Mammary epithelial cell (primary cell): ENCODE data around the gene GDPGP1.

Source experiments
- EZH2 ChIP-seq: IDR thresholded peaks from 2 replicates; pipeline ENCODE4 v1.6.1; 2012; ENCODE audit warnings: low read length, inconsistent platforms, borderline replicate concordance
- TF ChIP-seq, protein P1 (sequence below), 2 donors: IDR thresholded peaks in 1 of 2; conservative IDR thresholded peaks in 1 of 2; 2 replicates each; pipeline ENCODE4 v1.5.1; 2011 to 2012; ENCODE audit warnings: inconsistent platforms in 2 of 2, low read length in 2 of 2, mild to moderate bottlenecking in 2 of 2, control low read depth in 1 of 2, low read depth in 1 of 2; ENCODE audit not compliant: insufficient read depth in 1 of 2; ENCODE audit errors: extremely low read depth in 1 of 2

DNA sequence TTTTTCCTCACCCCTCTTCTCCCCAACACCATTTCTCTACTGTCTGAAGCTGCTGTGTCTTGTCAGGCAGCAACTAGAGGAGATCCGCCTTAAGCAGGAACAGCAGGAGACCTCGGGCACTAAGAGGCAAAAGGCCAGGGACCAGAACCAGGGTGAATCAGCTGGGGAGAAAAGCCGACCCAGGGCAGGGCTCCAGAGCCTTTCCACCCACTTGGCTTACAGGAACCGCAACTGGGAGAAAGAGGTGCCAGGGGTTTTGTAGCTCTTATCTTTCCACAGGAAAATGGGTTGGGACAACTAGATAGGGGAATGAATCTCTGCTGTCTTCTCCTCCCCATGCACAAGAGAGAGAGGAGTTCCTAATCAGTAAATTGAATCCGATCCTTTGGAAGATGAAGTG lies 28.4 kb downstream of the GDPGP1 start:
- TF ChIP-seq, protein P1, sequence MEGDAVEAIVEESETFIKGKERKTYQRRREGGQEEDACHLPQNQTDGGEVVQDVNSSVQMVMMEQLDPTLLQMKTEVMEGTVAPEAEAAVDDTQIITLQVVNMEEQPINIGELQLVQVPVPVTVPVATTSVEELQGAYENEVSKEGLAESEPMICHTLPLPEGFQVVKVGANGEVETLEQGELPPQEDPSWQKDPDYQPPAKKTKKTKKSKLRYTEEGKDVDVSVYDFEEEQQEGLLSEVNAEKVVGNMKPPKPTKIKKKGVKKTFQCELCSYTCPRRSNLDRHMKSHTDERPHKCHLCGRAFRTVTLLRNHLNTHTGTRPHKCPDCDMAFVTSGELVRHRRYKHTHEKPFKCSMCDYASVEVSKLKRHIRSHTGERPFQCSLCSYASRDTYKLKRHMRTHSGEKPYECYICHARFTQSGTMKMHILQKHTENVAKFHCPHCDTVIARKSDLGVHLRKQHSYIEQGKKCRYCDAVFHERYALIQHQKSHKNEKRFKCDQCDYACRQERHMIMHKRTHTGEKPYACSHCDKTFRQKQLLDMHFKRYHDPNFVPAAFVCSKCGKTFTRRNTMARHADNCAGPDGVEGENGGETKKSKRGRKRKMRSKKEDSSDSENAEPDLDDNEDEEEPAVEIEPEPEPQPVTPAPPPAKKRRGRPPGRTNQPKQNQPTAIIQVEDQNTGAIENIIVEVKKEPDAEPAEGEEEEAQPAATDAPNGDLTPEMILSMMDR (conservative IDR thresholded peaks at IDR 0.05 in 1 of 2, IDR thresholded peaks at IDR 0.05 in 1 of 2; ENCODE audit: extremely low read depth in 1 of 2, insufficient read depth in 1 of 2, low read depth in 1 of 2, low read length in 2 of 2): no peak
- TF ChIP-seq EZH2: no peak
